WTC11 (cell line): ENCODE data around the gene UCHL1. TPM values are rescaled to one million over a fixed set of nuclear protein-coding genes. Genes with fewer than 3 reads are reported as not detected.

Experiments
- total RNA-seq: library from RNA; stranded (reverse); gene quantifications from 3 replicates; pipeline ENCODE4 v1.2.3, GENCODE V29; 2021

Gene UCHL1
- total RNA-seq, 1 experiment from 2014 or later: 548 TPM

Other genes starting within 250 kb of the UCHL1 start
- 43.2 to 49.0 TPM (median 48.5 TPM) in 3 replicates for gene APBB2, start 42.4 kb upstream of the UCHL1 start, total RNA-seq